GM23338 (cell line): ENCODE results near the gene SRPK2. TPM values are rescaled to one million over a fixed set of nuclear protein-coding genes. Genes with fewer than 3 reads are reported as not detected.

Experiments
- ATAC-seq: fragments of 200-7000 bp; cut with Tn5 transposase; 3 replicates; pipeline ENCODE4 v1.9.1; 2020
- DNase-seq: peaks from one replicate; pipeline ENCODE4 v3.0.0-alpha.2; 2015; ENCODE audit warnings: low spot score
- H2AFZ ChIP-seq: fragments of 200-600 bp; sonication (generic); 2 replicates; pipeline ENCODE4 v1.8.0; 2016; ENCODE audit warnings: antibody characterized with exemption, mild to moderate bottlenecking, moderate library complexity
- H3F3A ChIP-seq: fragments of 200-600 bp; sonication (generic); replicated peaks from 2 replicates; pipeline ENCODE4 v1.8.0; 2017; ENCODE audit warnings: antibody characterized with exemption, mixed run types, low read depth
- H3K27ac ChIP-seq: fragments of 200-600 bp; sonication (generic); 2 replicates; pipeline ENCODE4 v1.6.1; 2016; ENCODE audit warnings: low read depth
- H3K27me3 ChIP-seq: fragments of 200-600 bp; sonication (generic); 2 replicates; pipeline ENCODE4 v1.8.0; 2016; ENCODE audit warnings: mild to moderate bottlenecking, mixed run types, moderate library complexity; ENCODE audit not compliant: insufficient read depth
- H3K36me3 ChIP-seq: fragments of 200-600 bp; sonication (generic); 2 replicates; pipeline ENCODE4 v1.8.0; 2016; ENCODE audit warnings: mild to moderate bottlenecking; ENCODE audit not compliant: insufficient read depth
- H3K4me1 ChIP-seq: fragments of 200-600 bp; sonication (generic); 2 replicates; pipeline ENCODE4 v1.8.0; 2016; ENCODE audit warnings: mild to moderate bottlenecking, moderate library complexity; ENCODE audit not compliant: insufficient read depth
- H3K4me2 ChIP-seq: fragments of 200-600 bp; sonication (generic); 2 replicates; pipeline ENCODE4 v1.7.1; 2017; ENCODE audit warnings: mixed run types
- H3K4me3 ChIP-seq: fragments of 200-600 bp; sonication (generic); 2 replicates; pipeline ENCODE4 v1.6.1; 2016; ENCODE audit warnings: mixed run types
- H3K79me2 ChIP-seq: fragments of 200-600 bp; sonication (generic); replicated peaks from 2 replicates; pipeline ENCODE4 v1.8.0; 2017; ENCODE audit warnings: mild to moderate bottlenecking; ENCODE audit not compliant: insufficient read depth
- H3K9me2 ChIP-seq: fragments of 200-600 bp; sonication (generic); 2 replicates; pipeline ENCODE4 v1.8.0; 2017; ENCODE audit not compliant: insufficient read depth
- H4K20me1 ChIP-seq: fragments of 200-600 bp; sonication (generic); replicated peaks from 2 replicates; pipeline ENCODE4 v1.8.0; 2017; ENCODE audit warnings: mild to moderate bottlenecking; ENCODE audit not compliant: insufficient read depth
- H3K27ac Mint-ChIP-seq: 2 replicates; pipeline ENCODE4 v1.8.0; 2020; ENCODE audit warnings: inconsistent platforms, mild to moderate bottlenecking, moderate library complexity, mixed read lengths
- H3K27me3 Mint-ChIP-seq: 3 replicates; pipeline ENCODE4 v1.8.0; 2022; ENCODE audit warnings: low read depth, mild to moderate bottlenecking, moderate library complexity, mixed read lengths, inconsistent platforms; ENCODE audit not compliant: insufficient read depth, poor library complexity
- H3K36me3 Mint-ChIP-seq: 3 replicates; pipeline ENCODE4 v1.8.0; 2021; ENCODE audit warnings: low read depth, mild to moderate bottlenecking, inconsistent platforms, moderate library complexity, mixed read lengths
- H3K4me1 Mint-ChIP-seq: 3 replicates; pipeline ENCODE4 v1.8.0; 2020; ENCODE audit warnings: mild to moderate bottlenecking, inconsistent platforms, mixed read lengths
- H3K4me3 Mint-ChIP-seq: 3 replicates; pipeline ENCODE4 v1.8.0; 2021; ENCODE audit warnings: moderate library complexity, mild to moderate bottlenecking, inconsistent platforms, mixed read lengths
- H3K9me3 Mint-ChIP-seq: 3 replicates; pipeline ENCODE4 v1.8.0; 2020; ENCODE audit warnings: moderate library complexity, mild to moderate bottlenecking, inconsistent platforms, mixed read lengths
- CREB1 ChIP-seq: fragments of 250-450 bp; sonication (Bioruptor Pico); IDR thresholded peaks from 2 replicates; pipeline ENCODE4 v1.5.0; 2020; ENCODE audit warnings: low read depth, mild to moderate bottlenecking, moderate library complexity
- CTCF ChIP-seq, 2 experiments: fragments of 200-600 bp in 1 of 2; sonication (generic) in 1 of 2; conservative IDR thresholded peaks; 2 replicates each; pipeline versions ENCODE4 v1.5.1 to v1.6.1; 2016 to 2017; ENCODE audit warnings: antibody characterized with exemption in 2 of 2, low read depth in 2 of 2, mild to moderate bottlenecking in 2 of 2, moderate library complexity in 1 of 2
- ETS1 ChIP-seq: IDR thresholded peaks from 2 replicates; pipeline ENCODE4 v1.6.1; 2016; ENCODE audit warnings: antibody characterized with exemption
- EZH2 ChIP-seq: fragments of 200-600 bp; sonication (generic); IDR thresholded peaks from one replicate; pipeline ENCODE4 v1.8.0; 2017; ENCODE audit warnings: antibody characterized with exemption, mild to moderate bottlenecking, low read depth; ENCODE audit not compliant: unreplicated experiment
- EZH2phosphoT487 ChIP-seq: fragments of 200-600 bp; sonication (generic); IDR thresholded peaks from one replicate; pipeline ENCODE4 v1.8.1; 2018; ENCODE audit warnings: antibody characterized with exemption; ENCODE audit not compliant: unreplicated experiment
- JUNB ChIP-seq: IDR thresholded peaks from one replicate; pipeline ENCODE4 v1.6.1; 2016; ENCODE audit warnings: antibody characterized with exemption; ENCODE audit not compliant: unreplicated experiment
- NANOG ChIP-seq: IDR thresholded peaks from 2 replicates; pipeline ENCODE4 v1.6.1; 2016; ENCODE audit warnings: antibody characterized with exemption, borderline replicate concordance
- POLR2AphosphoS5 ChIP-seq: IDR thresholded peaks from 2 replicates; pipeline ENCODE4 v1.6.1; 2016; ENCODE audit warnings: antibody characterized with exemption, low read depth
- STAT1 ChIP-seq: IDR thresholded peaks from one replicate; pipeline ENCODE4 v1.6.1; 2016; ENCODE audit warnings: antibody characterized with exemption; ENCODE audit not compliant: unreplicated experiment
- ZNF114 ChIP-seq: fragments of 250-450 bp; sonication (Bioruptor Pico); IDR thresholded peaks from 2 replicates; pipeline ENCODE4 v1.5.0; 2020; ENCODE audit warnings: mild to moderate bottlenecking, moderate library complexity
- ZNF331 ChIP-seq: fragments of 250-450 bp; sonication (Bioruptor Pico); IDR thresholded peaks from 2 replicates; pipeline ENCODE4 v1.5.0; 2020; ENCODE audit warnings: low read depth, mild to moderate bottlenecking, moderate library complexity
- ZNF462 ChIP-seq: fragments of 250-450 bp; sonication (Bioruptor Pico); IDR thresholded peaks from 2 replicates; pipeline ENCODE4 v1.5.0; 2020; ENCODE audit warnings: mild to moderate bottlenecking, moderate library complexity
- polyA plus RNA-seq: library from polyadenylated mRNA; unstranded; fragments of >200 nt; fragmentation: Nextera tagmentation; extraction: Ambion mirVana; gene quantifications from 2 replicates; pipeline ENCODE4 v1.2.1, GENCODE V29; 2016
- total RNA-seq: library from RNA; depleted of rRNA; stranded (reverse); fragments of >200 nt; shearing (Covaris generic); gene quantifications from 2 replicates; pipeline ENCODE4 v1.2.3, GENCODE V29; 2014
- TF ChIP-seq, protein P1 (sequence below): IDR thresholded peaks from one replicate; pipeline ENCODE4 v1.6.1; 2018; ENCODE audit warnings: antibody characterized with exemption; ENCODE audit not compliant: unreplicated experiment

The SRPK2 gene
- total and polyA plus RNA-seq, 2 experiments from 2014 or later = 66.3 to 91.5 TPM

- H3K27me3 ChIP-seq = no peaks in the 10 kb centered on the region
- DNase-seq = no peak
- H3K36me3 Mint-ChIP-seq = peaks cover 6% of the 10 kb centered on the region; the same call in 2 of the 3 replicates
- H3K4me3 Mint-ChIP-seq = no peak overlapping the region
- H2AFZ ChIP-seq = no peak overlapping the region
- H3K4me2 ChIP-seq = no peak overlapping the region
- TF ChIP-seq EZH2phosphoT487 = no peak
- no peak for TF ChIP-seq STAT1
- no peak for TF ChIP-seq ZNF114 (CRISPR knock-in tag)
- no peak for TF ChIP-seq JUNB
- TF ChIP-seq, protein P1, sequence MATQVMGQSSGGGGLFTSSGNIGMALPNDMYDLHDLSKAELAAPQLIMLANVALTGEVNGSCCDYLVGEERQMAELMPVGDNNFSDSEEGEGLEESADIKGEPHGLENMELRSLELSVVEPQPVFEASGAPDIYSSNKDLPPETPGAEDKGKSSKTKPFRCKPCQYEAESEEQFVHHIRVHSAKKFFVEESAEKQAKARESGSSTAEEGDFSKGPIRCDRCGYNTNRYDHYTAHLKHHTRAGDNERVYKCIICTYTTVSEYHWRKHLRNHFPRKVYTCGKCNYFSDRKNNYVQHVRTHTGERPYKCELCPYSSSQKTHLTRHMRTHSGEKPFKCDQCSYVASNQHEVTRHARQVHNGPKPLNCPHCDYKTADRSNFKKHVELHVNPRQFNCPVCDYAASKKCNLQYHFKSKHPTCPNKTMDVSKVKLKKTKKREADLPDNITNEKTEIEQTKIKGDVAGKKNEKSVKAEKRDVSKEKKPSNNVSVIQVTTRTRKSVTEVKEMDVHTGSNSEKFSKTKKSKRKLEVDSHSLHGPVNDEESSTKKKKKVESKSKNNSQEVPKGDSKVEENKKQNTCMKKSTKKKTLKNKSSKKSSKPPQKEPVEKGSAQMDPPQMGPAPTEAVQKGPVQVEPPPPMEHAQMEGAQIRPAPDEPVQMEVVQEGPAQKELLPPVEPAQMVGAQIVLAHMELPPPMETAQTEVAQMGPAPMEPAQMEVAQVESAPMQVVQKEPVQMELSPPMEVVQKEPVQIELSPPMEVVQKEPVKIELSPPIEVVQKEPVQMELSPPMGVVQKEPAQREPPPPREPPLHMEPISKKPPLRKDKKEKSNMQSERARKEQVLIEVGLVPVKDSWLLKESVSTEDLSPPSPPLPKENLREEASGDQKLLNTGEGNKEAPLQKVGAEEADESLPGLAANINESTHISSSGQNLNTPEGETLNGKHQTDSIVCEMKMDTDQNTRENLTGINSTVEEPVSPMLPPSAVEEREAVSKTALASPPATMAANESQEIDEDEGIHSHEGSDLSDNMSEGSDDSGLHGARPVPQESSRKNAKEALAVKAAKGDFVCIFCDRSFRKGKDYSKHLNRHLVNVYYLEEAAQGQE = no peak
- TF ChIP-seq ETS1 = no peak
- TF ChIP-seq EZH2 = no peak
- no peak for TF ChIP-seq ZNF331 (CRISPR knock-in tag)
- TF ChIP-seq POLR2AphosphoS5 = no peak
- TF ChIP-seq ZNF462 (CRISPR knock-in tag) = no peak
- no peak for TF ChIP-seq NANOG
- no peak for TF ChIP-seq CTCF (conservative IDR thresholded peaks at IDR 0.05; ENCODE audit: low read depth in 2 of 2)
- TF ChIP-seq CREB1 (CRISPR knock-in tag) = no peak
- H3K27ac ChIP-seq = no peak overlapping the region
- H3F3A ChIP-seq = no peaks in the 10 kb centered on the region
- H3K27me3 Mint-ChIP-seq = peaks cover 5% of the 10 kb centered on the region
- H3K9me3 Mint-ChIP-seq = no peaks in the 10 kb centered on the region; the same call in 2 of the 3 replicates
- peaks cover 4% of the 10 kb centered on the region; the same call in 1 of the 2 replicates for H3K4me1 ChIP-seq
- no peaks in the 10 kb centered on the region for H3K36me3 ChIP-seq
- H3K4me1 Mint-ChIP-seq = peaks cover 9% of the 10 kb centered on the region
- no peak overlapping the region for H3K4me3 ChIP-seq
- no peak overlapping the region for H3K27ac Mint-ChIP-seq
- peaks cover 31% of the 10 kb centered on the region; the same call in 1 of the 2 replicates for H4K20me1 ChIP-seq
- peaks cover 100% of the 10 kb centered on the region for H3K79me2 ChIP-seq
- ATAC-seq = no peak
- H3K9me2 ChIP-seq = no peaks in the 10 kb centered on the region; the same call in 1 of the 2 replicates
These were observed 67.8 kb downstream of the SRPK2 start for GRCh38 chr7:105320896-105321295.
